PC-9 (cell line): ENCODE results near the gene MT1HL1.

ENCODE experiments used
- CTCF ChIP-seq: fragments of 200-600 bp; sonication (generic); conservative IDR thresholded peaks from 2 replicates; pipeline ENCODE4 v1.6.1; 2017; ENCODE audit warnings: mixed run types, antibody characterized with exemption, mild to moderate bottlenecking, moderate library complexity
- EZH2 ChIP-seq: fragments of 200-600 bp; sonication (generic); IDR thresholded peaks from 2 replicates; pipeline ENCODE4 v1.8.0; 2017; ENCODE audit warnings: antibody characterized with exemption, low read depth

GRCh38 chr1:237013608-237014007, 9.4 kb upstream of the MT1HL1 start:
- TF ChIP-seq CTCF (no peak), EZH2 (no peak)
